ENCODE measurements around the gene CASP2.

GRCh38 chr7:143347950-143348349 is 59.8 kb downstream of the CASP2 start:
- no peak for TF ChIP-seq MLX (CRISPR knock-in tag; IDR thresholded peaks at IDR 0.05)
- TF ChIP-seq SNAPC5 (CRISPR knock-in tag; IDR thresholded peaks at IDR 0.05; ENCODE audit: borderline replicate concordance): no peak
- no peak for TF ChIP-seq FOXP1 (IDR thresholded peaks at IDR 0.05)
- TF ChIP-seq FOXP1 (CRISPR knock-in tag; IDR thresholded peaks at IDR 0.05): no peak
- TF ChIP-seq ZNF232 (CRISPR knock-in tag; IDR thresholded peaks at IDR 0.05; ENCODE audit: borderline replicate concordance): no peak
- no peak for TF ChIP-seq CBX1 (IDR thresholded peaks at IDR 0.05; ENCODE audit: low read depth)
- no peak for TF ChIP-seq REST (IDR thresholded peaks at IDR 0.05; ENCODE audit: borderline replicate concordance in 1 of 2, low read depth in 1 of 2, low read length in 2 of 2)
- no peak for TF ChIP-seq ZSCAN12 (CRISPR knock-in tag; IDR thresholded peaks at IDR 0.05)
- TF ChIP-seq CHD4 (IDR thresholded peaks at IDR 0.05; ENCODE audit: borderline replicate concordance, low read length): no peak
- no peak for TF ChIP-seq CTCF (CRISPR knock-in tag; IDR thresholded peaks at IDR 0.05)
- no peak for TF ChIP-seq YY1 (IDR thresholded peaks at IDR 0.05; ENCODE audit: insufficient read depth, insufficient replicate concordance, low read depth, low read length)
- TF ChIP-seq ZBTB20 (CRISPR knock-in tag; IDR thresholded peaks at IDR 0.05; ENCODE audit: borderline replicate concordance, low read depth): no peak
- TF ChIP-seq MZF1 (CRISPR knock-in tag; IDR thresholded peaks at IDR 0.05; ENCODE audit: borderline replicate concordance): no peak
- TF ChIP-seq ZNF33B (CRISPR knock-in tag; IDR thresholded peaks at IDR 0.05): no peak
